Dermis blood vessel endothelial cell (primary cell): ENCODE results near the gene ZBTB40. TPM values are rescaled to one million over a fixed set of nuclear protein-coding genes. Genes with fewer than 3 reads are reported as not detected.

Source experiments
- DNase-seq: peaks from one replicate; pipeline ENCODE4 v3.0.0; 2010
- total RNA-seq: library from RNA; depleted of rRNA; stranded (reverse); fragments of >200 nt; gene quantifications from 2 replicates; pipeline ENCODE4 v1.2.3, GENCODE V29; 2014

ZBTB40 gene
- total RNA-seq, 1 donor from 2014 or later = 13.6 TPM

DNA sequence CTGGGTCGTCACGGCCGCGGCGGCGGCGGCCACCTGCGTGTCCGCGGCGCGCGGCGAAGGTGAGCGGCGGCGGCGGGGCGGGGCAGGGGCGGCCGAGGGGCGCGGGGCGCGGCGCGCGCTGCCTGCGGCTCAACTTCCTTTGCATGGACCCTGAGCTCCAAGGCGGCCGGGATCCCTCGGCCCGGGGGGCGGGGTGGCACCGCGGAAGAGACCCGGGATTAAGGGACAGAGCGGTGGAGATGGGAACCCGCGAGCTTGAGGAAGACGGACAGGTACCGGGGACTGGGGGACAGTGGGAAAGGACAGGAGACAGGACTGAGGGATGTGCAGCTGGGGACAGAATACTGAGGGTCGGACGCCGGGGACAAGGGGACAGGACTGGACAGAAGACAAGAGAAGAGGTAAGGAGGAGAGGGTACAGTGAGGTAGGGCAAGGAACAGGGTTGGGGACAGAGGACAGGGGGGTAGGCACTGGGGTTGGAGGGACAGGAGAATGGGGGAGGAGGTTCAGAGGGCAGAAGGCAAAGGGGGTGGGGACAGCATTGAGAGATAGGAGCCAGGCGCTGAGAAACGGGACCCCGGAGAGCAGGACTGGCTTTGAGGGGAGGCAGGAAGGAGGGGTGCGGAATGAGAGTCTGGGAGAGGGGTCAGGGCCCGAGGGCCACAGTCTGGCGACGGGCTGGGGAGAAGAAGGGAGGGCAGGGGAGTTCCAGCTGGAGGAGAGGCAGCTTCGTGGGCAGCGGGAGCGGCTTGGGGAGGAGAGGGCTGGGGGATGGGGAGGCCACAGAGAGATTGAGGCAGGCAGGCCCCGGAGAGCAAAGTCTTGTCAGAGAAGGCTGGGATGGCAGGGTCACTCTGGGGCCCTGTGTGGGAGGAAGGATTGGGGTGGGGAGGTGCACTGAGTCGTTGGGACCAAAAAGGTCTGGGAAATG is 112.3 kb downstream of the ZBTB40 start:
- DNase-seq = no peak

DNA sequence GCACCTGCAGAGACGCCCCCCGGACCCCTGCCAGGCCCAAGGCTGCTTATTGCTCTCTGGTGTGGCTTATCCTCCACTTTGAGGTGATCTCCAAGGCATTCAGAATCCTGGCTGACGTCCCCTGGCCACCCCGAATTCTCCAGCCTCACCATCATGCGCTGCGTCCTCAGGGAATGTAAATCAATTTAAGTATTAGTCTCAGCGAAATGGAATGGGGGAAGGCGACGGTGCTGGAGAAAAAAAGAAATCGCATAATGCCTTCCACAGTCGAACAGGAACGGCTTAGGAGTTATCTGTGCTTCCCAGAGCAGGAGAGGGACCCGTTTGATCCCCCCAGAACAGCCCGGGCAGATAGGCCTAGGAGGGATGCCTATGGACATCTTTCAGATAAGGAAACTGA is 114.5 kb downstream of the ZBTB40 start:
- no peak for DNase-seq

GRCh38 chr1:22567197-22567596 is 115.5 kb downstream of the ZBTB40 start:
- DNase-seq = no peak

DNA sequence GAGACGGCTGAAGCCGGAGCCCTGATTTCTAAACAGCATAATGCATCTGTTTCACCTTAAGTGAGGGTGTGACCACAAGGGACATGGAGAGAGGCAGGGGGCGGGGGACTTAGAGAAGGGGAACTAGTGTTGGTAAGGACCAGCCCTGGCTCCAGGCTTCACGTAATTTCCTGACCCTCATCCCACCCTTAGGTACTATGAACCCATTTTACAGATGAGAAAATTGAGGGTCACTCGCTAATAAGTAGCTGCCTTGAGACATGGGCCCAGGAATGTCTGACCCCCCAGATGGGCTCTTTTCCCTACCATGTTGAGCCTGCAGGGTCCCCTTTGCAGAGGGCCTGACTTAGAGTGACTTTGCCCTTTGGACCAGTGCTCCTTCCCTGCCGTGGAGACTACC is 116.3 kb downstream of the ZBTB40 start:
- no peak for DNase-seq

GRCh38 chr1:22569269-22569668 is 117.6 kb downstream of the ZBTB40 start:
- DNase-seq = no peak

GRCh38 chr1:22570140-22570909 is 118.7 kb downstream of the ZBTB40 start:
- DNase-seq = no peak

DNA sequence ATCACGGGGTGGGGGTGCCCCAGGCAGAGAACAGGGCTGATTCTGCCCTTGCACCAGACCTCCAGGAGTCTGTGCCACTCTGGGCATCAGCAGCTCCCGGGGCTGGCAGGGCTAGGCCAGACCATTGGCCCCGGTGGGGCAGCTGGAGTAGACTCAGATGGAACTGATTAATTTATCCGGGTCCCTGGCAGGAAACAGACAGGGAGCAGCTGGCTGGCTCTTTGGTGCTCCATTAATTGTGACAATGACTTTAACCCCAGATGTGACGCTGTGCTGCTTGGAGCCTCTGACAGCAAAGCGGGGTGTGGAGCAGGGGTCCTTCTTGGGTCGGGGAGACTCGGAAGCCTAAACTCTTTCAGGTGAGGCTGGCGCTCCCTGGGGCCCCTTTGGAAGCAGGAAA is 121.2 kb downstream of the ZBTB40 start:
- no peak for DNase-seq

GRCh38 chr1:22573237-22573636 is 121.6 kb downstream of the ZBTB40 start:
- DNase-seq = no peak

DNA sequence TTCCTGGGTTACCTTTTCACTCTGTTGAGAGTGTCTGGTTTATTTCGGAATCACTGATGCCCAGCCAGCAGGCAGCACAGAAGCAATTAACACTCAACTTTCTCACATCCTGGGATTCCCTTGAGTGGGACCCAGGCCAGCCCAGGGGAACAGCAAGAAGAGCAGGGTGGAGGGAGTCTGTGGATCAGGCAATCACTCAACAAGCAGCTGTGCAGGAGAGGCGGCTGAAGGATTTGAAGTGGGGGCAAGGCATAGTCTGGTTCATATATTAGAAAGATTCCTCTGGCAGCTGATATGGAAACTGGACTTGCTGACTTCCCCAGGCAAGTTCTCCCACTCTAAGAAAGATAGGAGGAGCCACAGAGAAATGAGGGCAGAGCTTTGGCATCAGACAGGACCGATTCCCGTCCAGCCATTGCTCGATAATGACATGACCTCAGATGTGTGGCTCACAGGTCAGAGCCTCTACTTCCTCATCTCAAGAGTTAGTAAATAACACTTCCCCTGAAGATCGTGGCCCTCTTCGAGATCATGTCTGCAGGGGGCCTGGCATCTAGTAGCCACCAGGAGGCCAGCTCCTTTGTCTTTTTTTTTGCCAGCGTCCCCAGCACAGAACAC is 124.0 kb downstream of the ZBTB40 start:
- DNase-seq = no peak

- DNase-seq = no peak
These were observed 124.5 kb downstream of the ZBTB40 start for GRCh38 chr1:22576150-22576544.

GRCh38 chr1:22576617-22577016 is 125.0 kb downstream of the ZBTB40 start:
- no peak for DNase-seq

DNA sequence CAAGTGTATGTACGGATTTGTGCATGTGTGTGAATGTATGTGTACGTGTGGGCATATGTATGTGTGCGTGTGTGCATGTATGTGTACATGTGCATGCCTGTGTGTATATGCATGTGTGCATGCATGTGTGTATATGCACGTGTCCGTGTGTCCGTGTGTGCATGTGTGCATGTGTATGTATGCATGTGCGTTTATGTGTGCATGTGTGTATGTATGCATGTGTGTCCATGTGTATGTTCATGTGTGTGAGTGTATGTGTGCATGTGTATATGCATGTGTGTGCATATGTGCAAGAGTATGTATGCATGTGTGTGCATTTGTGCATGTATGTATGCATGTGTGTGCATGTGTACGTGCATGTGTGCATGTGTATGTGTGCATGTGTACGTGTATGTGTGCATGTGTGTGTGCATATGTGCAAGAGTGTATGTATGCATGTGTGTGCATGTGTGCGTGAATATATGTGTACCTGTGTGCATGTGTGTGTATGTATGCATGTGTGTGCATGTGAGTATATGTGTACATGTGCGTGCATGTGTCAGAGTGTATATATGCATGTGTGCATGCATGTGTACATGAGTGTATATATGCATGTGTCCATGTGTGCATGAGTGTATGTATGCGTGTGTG is 127.2 kb downstream of the ZBTB40 start:
- no peak for DNase-seq

GRCh38 chr1:22579541-22580155 is 128.0 kb downstream of the ZBTB40 start:
- no peak for DNase-seq

Other genes starting within 250 kb of the ZBTB40 start
- not detected in 2 replicates for gene EPHA8, start 111.6 kb downstream of the ZBTB40 start, total RNA-seq
- not detected in 2 replicates for gene C1QA, start 184.8 kb downstream of the ZBTB40 start, total RNA-seq
- gene C1QC, start 191.8 kb downstream of the ZBTB40 start, total RNA-seq = not detected in 2 replicates
- not detected in 2 replicates for gene C1QB, start 201.4 kb downstream of the ZBTB40 start, total RNA-seq